Neural crest cell (in vitro differentiated cells): ENCODE data around the gene TLCD1. TPM values are rescaled to one million over a fixed set of nuclear protein-coding genes. Genes with fewer than 3 reads are reported as not detected.
A peak's percentile ranks its signal among the peaks of the same experiment; 100 is the strongest.

ENCODE experiments used
- DNase-seq: peaks from one replicate; pipeline ENCODE4 v3.0.0; 2021; ENCODE audit warnings: low read depth, mixed read lengths, low spot score
- H3K27ac Mint-ChIP-seq: one replicate; pipeline ENCODE4 v1.8.0; 2021; ENCODE audit warnings: mild to moderate bottlenecking, mixed read lengths; ENCODE audit not compliant: unreplicated experiment
- H3K27me3 Mint-ChIP-seq: 2 replicates; pipeline ENCODE4 v1.8.0; 2021; ENCODE audit warnings: low read depth, mild to moderate bottlenecking, mixed read lengths
- H3K36me3 Mint-ChIP-seq: 2 replicates; pipeline ENCODE4 v1.8.0; 2021; ENCODE audit warnings: low read depth, mild to moderate bottlenecking, mixed read lengths
- H3K4me1 Mint-ChIP-seq: 2 replicates; pipeline ENCODE4 v1.8.0; 2021; ENCODE audit warnings: mixed read lengths
- H3K4me3 Mint-ChIP-seq: one replicate; pipeline ENCODE4 v1.8.0; 2021; ENCODE audit warnings: mild to moderate bottlenecking, mixed read lengths
- H3K9me3 Mint-ChIP-seq: 2 replicates; pipeline ENCODE4 v1.8.0; 2021; ENCODE audit warnings: mixed read lengths
- CTCF ChIP-seq: fragments of 200-600 bp; sonication (generic); conservative IDR thresholded peaks from 2 replicates; pipeline ENCODE4 v1.5.0; 2021; ENCODE audit warnings: antibody characterized with exemption, mild to moderate bottlenecking
- total RNA-seq: library from RNA; stranded (reverse); gene quantifications from 2 replicates; pipeline ENCODE4 v1.2.1, GENCODE V29; 2021

The TLCD1 gene
- total RNA-seq, 1 donor from 2014 or later, result 6.1 TPM

GRCh38 chr17:28712705-28713415 is 13.2 kb downstream of the TLCD1 start:
- H3K4me1 Mint-ChIP-seq, result peaks cover 37% of the 10 kb centered on the region
- H3K4me3 Mint-ChIP-seq, result peak overlapping the region; percentile 96
- H3K9me3 Mint-ChIP-seq, result no peaks in the 10 kb centered on the region
- DNase-seq, result no peak
- no peak overlapping the region for H3K27ac Mint-ChIP-seq
- H3K27me3 Mint-ChIP-seq, result no peaks in the 10 kb centered on the region
- TF ChIP-seq CTCF, result no peak
- H3K36me3 Mint-ChIP-seq, result peaks cover 16% of the 10 kb centered on the region

- H3K36me3 Mint-ChIP-seq, result peaks cover 19% of the 10 kb centered on the region
- H3K9me3 Mint-ChIP-seq, result no peaks in the 10 kb centered on the region
- peak overlapping the region; percentile 96 for H3K4me3 Mint-ChIP-seq
- peak; percentile 35 for DNase-seq
- peak overlapping the region; percentile 82 for H3K27ac Mint-ChIP-seq
- peaks cover 3% of the 10 kb centered on the region for H3K27me3 Mint-ChIP-seq
- H3K4me1 Mint-ChIP-seq, result peaks cover 42% of the 10 kb centered on the region
- no peak for TF ChIP-seq CTCF
Observed at GRCh38 chr17:28712032-28712704, 13.9 kb downstream of the TLCD1 start.

GRCh38 chr17:28711723-28712031 is 14.4 kb downstream of the TLCD1 start, which contains the start of gene PROCA1:
Gene PROCA1 (minus strand): TSS chr17:28711888. CDS start chr17:28711660, 228 bp downstream.
- Mint-ChIP-seq H3K27me3 (peaks cover 4% of the 10 kb centered on the region), H3K36me3 (peaks cover 21% of the 10 kb centered on the region), H3K27ac (peak within 1 kb of the TSS; percentile 100), H3K9me3 (no peaks in the 10 kb centered on the region), H3K4me1 (peaks cover 44% of the 10 kb centered on the region), H3K4me3 (peak within 1 kb of the TSS; percentile 96)
- no peak for TF ChIP-seq CTCF
- DNase-seq, result no peak

- Mint-ChIP-seq H3K27ac (peak overlapping the region; percentile 100), H3K4me3 (peak overlapping the region; percentile 96), H3K36me3 (peaks cover 21% of the 10 kb centered on the region), H3K9me3 (no peaks in the 10 kb centered on the region), H3K27me3 (peaks cover 4% of the 10 kb centered on the region), H3K4me1 (peaks cover 38% of the 10 kb centered on the region)
- peak; percentile 96 for DNase-seq
- TF ChIP-seq CTCF, result no peak
Observed at GRCh38 chr17:28710861-28711722, 14.9 kb downstream of the TLCD1 start.

GRCh38 chr17:28707339-28707720 is 18.7 kb downstream of the TLCD1 start:
- H3K36me3 Mint-ChIP-seq, result peaks cover 5% of the 10 kb centered on the region
- no peak for DNase-seq
- H3K4me1 Mint-ChIP-seq, result peaks cover 36% of the 10 kb centered on the region
- H3K9me3 Mint-ChIP-seq, result no peaks in the 10 kb centered on the region
- no peak overlapping the region for H3K27ac Mint-ChIP-seq
- TF ChIP-seq CTCF, result no peak
- peaks cover 4% of the 10 kb centered on the region for H3K27me3 Mint-ChIP-seq
- H3K4me3 Mint-ChIP-seq, result peak overlapping the region; percentile 76
